GDM1 (cell line): Measurements from ENCODE around the gene EME1.
A peak's percentile ranks its signal among the peaks of the same experiment; 100 is the strongest.
"Not testable (repeated sequence)": the region's sequence is repeated elsewhere in the genome, so short reads cannot be mapped to it uniquely, and the experiment has no call there.

Source experiments
- DNase-seq: peaks from one replicate; lab custom pipeline; 2025; lab: John Stamatoyannopoulos, UW

The EME1 gene

DNA sequence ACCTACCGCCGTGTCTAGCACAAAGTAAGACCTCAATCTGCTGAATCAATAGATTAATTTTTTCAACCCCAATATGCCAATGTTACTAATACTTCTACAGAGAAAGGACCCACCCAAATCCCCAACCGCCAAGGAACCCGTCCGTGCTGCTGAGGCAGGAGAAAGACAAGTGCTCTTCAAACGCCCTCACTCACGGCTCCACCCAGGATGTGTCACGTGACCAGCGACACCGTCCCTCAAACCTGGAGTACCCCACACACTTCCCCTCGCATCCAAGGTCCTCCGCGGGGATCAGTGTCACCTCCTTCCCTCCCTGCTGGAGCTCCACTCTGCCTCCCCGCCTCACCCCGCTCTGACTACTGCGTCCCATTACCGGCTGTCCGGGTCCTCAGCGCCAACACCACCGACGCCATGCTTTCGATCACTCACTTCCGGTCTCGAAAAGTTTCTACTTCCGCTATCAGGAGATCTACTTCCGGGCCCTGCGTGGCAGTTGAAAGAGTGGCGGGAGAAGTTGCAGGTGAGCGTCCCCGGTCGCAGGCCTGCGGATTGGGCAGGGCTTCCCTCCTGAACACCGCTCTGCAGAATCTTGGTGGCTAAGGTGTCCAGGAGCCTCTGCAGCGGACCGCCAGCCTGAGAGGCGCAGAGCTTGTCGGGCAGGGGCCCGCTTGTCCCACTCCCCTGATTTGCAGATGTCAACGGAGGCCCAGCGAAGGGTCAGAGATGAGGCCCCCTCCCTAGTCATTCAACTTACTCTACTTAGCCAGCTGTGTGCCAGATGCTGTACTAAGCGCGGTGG is at the start of gene EME1, which contains the start of gene MRPL27:
EME1 (plus strand) TSS at position 472 of the 799 bp plus-strand sequence. CDS start 1,980 bp downstream, outside the sequence.
MRPL27 (minus strand) TSS at position 427 of the 799 bp plus-strand sequence; CDS start at position 413, 14 bp downstream.
- DNase-seq: peak; percentile 85

- DNase-seq: no peak
These were observed 47.1 kb upstream of the EME1 start for GRCh38 chr17:50325906-50326305.

DNA sequence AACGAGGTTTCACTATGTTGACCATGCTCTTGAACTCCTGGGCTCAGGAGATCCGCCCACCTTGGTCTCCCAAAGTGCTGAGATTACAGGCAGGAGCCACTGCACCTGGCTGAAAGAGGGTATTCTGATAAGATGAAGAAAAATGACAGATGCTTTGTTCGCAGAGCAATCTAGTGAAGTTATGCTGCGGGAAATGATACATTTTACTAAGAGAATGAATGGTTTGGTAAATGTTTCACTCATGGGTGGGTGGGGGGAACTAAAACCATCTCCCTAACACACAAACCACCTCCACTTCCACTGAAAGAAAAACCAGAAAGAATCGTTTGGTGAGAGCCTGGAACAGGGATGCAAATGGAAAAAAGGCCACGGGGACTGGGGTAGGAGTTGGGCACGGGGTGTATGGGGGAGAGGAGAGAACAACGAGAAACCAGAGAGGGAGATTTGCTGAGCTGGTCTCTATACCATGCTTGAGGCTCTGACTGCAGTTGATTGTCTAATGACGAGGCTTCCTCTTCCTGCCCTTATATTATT is 46.1 kb upstream of the EME1 start:
- DNase-seq: no peak

DNA sequence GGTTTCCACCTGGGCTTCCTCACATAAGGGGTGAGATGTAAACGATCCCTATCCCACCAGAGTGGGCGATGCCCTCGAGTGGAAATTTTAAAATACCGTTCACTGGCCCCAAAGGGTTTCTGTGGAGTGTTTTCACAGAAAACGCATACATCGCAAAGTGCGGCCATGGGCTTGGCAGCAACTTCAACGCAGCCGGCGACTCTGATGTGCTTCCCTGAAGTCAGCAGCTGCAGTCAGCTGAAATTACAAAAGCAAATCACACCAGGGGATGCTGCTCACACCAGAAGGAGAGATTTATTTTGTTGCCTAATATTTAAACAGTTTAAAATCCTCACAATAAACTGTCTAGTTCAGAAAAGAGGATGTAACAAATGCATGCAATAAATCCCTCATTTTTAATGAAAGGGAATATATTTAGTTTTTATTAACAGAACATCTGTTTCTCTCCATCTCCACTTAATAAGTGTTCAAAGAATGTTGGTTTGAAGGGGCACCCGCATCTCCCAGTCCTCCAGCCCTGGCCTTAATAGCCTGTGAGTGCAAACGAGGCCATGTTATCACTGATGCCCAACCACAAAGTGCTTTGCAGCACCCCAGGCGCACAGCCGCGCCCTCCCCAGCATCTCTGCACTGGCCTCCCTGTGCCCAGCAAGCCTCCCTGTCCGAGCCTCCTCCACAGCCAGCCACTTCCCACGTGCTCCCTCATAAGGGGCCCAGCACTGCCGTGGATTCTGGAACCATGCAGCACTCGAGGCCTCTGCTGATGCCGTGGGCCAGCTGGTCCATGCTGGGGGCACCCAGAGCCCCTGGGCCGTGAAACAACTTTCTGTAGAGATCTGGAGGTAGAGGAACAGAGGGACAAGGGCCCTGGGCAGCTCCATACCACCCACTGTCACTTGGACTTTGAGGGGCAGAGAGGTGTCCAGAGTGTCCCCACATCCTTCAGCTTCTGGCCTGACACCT is 44.4 kb upstream of the EME1 start:
- no peak for DNase-seq

- no peak for DNase-seq
These were observed 43.3 kb upstream of the EME1 start for GRCh38 chr17:50329716-50330115.

GRCh38 chr17:50330151-50330775 is 42.8 kb upstream of the EME1 start:
- DNase-seq: no peak

GRCh38 chr17:50331085-50331791 is 41.8 kb upstream of the EME1 start:
- DNase-seq: no peak

GRCh38 chr17:50332196-50332595 is 40.8 kb upstream of the EME1 start:
- no peak for DNase-seq

- not testable (repeated sequence) for DNase-seq
These were observed 39.6 kb upstream of the EME1 start for GRCh38 chr17:50333291-50334057.

DNA sequence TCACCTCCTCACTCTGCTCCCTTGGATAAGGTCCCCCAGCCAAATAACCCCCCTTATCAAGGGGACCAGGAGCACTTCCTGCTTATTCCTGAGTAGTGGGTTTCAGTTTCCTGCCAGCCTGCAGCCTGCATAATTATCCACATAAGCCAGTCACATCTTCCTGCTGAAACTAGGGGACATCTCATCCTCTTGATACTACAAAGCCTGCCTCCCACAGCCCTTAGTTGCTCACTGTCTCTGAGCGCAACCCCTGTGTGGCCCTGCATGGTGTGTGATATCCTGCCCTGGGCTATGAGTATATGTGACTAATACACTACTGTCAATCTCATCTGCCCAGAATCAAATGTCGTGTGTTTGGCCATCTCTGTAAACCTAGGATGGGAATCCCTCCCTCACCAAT is 35.1 kb upstream of the EME1 start:
- no peak for DNase-seq

DNA sequence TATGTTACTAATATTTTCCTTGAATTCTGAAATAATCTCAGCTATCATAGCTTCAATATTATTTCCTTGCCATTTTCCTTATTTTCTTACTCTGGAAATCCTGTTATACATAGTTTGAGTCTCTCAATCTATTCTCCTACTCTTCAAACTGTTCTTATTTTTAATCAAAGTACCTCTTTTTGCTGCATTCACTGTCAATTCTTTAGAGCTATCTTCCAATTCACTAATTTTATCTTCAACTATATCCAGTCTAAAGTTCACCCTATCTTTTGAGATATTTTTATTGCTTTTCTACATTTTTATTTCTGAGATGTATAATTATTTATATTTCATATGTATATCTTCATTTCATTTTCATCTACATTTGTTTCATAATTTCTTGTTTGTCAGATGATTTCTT is 34.4 kb upstream of the EME1 start:
- no peak for DNase-seq

GRCh38 chr17:50339381-50339780 is 33.6 kb upstream of the EME1 start:
- DNase-seq: no peak

DNA sequence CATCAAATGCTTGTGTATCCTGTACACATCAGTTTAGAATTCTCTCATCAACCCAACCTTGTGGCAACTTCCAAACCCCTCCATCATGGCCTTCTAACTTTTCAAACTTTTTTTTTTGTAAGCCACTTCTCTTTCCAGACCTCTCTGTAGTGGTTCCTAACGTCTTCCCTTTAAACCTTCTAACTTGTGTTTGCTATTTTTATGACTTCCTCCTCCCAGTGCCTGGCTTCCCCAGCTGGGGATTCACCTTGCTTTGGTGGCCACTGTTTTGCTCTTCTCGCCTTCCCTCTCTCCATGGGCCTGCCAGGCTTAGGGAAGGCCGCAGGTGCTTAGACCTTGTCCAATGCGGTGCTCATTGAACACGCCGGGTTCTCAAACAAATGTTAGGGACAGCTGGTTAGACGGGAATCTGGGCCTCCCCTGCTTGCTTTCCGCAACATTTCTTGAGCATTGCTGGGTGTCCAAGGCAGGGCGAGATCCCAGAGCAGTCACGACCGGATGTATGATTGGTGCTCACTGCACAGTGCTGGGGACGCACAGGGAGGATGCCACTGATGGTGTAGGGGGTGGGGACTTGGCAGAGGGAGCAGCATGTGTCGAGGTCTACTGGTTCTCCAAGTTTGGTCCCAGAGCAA is 28.2 kb upstream of the EME1 start:
- DNase-seq: peak; percentile 35

- DNase-seq: peak; percentile 81
These were observed 27.4 kb upstream of the EME1 start, which contains the start of gene XYLT2 for GRCh38 chr17:50345432-50346312. XYLT2 (plus strand) TSS chr17:50346126; CDS start chr17:50346141, 15 bp downstream.

DNA sequence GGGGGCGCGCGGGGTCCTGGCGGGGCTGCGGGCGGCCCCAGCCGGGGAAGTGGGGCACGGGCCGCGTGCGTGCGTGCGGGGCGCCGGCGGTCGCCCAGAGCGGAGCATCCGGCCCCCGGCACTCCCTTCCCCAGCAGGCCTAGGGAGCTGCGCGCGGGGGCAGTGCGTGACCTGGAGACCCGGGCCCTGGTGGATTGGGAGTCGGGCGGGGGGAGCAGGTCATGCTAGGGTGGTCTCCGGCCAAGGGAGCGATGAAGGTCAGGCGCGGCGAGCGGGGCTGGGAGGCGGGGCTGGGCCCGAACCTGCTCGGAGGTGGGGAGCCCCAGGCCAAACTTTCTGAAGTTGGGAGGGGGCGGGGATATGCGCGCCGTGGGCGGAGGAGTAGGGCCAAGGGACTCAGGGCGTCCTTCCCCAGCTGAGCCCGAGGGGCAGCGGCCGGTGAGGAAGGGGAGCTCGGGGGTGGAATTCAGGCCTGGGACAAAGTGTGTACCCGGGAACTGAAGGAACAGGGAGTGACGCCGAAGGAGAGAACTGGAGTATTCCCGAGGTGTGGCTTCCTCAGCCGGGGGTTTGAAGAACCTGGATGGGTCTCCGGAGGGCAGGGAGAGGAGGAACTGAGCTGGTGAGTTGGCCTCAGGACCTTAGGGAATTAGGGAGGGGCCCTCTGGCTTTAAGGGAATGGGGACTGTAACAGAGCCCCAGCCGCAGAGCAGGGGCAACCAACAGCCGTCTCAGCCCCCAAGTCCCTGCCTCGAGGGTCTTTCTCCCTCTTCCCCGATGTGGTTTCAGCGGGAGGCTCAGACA is 26.5 kb upstream of the EME1 start:
- no peak for DNase-seq

GRCh38 chr17:50347117-50347893 is 25.7 kb upstream of the EME1 start:
- DNase-seq: no peak

DNA sequence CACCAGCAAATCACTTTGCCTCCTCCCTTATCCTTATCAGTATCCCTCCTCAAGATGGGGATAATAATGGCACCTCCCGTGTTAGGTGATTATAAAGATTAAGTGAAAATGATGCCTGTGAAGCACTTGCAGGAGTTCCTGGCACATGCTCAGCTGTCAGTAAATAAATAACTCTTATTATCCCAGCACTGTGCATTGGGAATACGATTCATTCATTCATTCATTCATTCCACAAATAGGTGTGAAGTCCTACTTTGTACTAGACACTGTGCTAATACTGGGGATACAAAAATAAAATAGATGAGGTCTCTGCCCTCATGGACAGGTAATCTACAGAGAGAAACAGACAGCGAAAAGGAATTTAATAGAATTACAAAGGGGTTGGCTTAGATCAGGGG is 25.1 kb upstream of the EME1 start:
- no peak for DNase-seq
